Measurements from ENCODE around the gene KRT36.

DNA sequence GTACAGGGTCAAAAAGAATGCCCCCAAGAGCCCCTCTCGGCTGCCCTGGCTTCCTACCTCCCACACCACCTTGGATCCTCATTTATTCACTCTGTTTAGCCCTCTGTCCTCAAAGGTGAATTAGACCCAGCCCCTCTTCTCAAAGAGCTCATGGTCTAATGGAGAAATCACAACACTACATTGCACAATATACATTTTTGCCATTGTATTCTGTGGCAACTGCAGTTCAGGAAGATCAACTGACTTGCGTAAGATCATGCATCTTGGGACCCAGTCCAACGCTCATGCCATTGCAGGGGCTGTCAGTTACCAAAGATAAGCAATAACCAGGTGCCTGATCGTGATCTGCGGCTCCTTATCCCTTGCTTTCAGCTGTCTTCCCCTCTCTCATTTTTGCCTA, 50.3 kb downstream of the KRT36 start:
- TF ChIP-seq EZH2 (IDR thresholded peaks at IDR 0.05; ENCODE audit: borderline replicate concordance, low read depth, low read length, severe bottlenecking) (no peak), POLR2A (IDR thresholded peaks at IDR 0.05; ENCODE audit: low read depth, low read length) (no peak), CTCF (IDR thresholded peaks at IDR 0.05; ENCODE audit: extremely low read depth in 1 of 2, insufficient read depth in 1 of 2, low read depth in 1 of 2, low read length in 2 of 2) (no peak)
- TF ChIP-seq, protein P1, sequence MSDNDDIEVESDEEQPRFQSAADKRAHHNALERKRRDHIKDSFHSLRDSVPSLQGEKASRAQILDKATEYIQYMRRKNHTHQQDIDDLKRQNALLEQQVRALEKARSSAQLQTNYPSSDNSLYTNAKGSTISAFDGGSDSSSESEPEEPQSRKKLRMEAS (IDR thresholded peaks at IDR 0.05; ENCODE audit: insufficient read depth, insufficient read length): no peak

All from endothelial cell of umbilical vein (primary cell).